Neural progenitor cell (in vitro differentiated cells): ENCODE data around the gene MAPK4. TPM values are rescaled to one million over a fixed set of nuclear protein-coding genes. Genes with fewer than 3 reads are reported as not detected.

ENCODE experiments used
- DNase-seq: peaks from one replicate; pipeline ENCODE4 v3.0.0-alpha.2; 2016; ENCODE audit warnings: low spot score
- H2AFZ ChIP-seq: fragments of 200-600 bp; sonication (generic); replicated peaks from 2 replicates; pipeline ENCODE4 v1.6.1; 2016; ENCODE audit warnings: antibody characterized with exemption
- H3F3A ChIP-seq: fragments of 200-600 bp; sonication (generic); 2 replicates; pipeline ENCODE4 v1.6.1; 2016; ENCODE audit warnings: antibody characterized with exemption, low read depth
- H3K27ac ChIP-seq: fragments of 200-600 bp; sonication (generic); 2 replicates; pipeline ENCODE4 v1.5.1; 2016; ENCODE audit warnings: mild to moderate bottlenecking
- H3K27me3 ChIP-seq: fragments of 200-600 bp; sonication (generic); 2 replicates; pipeline ENCODE4 v1.6.1; 2016; ENCODE audit warnings: mild to moderate bottlenecking, moderate library complexity
- H3K36me3 ChIP-seq: fragments of 200-600 bp; sonication (generic); 2 replicates; pipeline ENCODE4 v1.5.1; 2016
- H3K4me1 ChIP-seq: fragments of 200-600 bp; sonication (generic); 2 replicates; pipeline ENCODE4 v1.6.1; 2016; ENCODE audit warnings: mixed run types
- H3K4me2 ChIP-seq: fragments of 200-600 bp; sonication (generic); 2 replicates; pipeline ENCODE4 v1.6.1; 2016
- H3K4me3 ChIP-seq: fragments of 200-600 bp; sonication (generic); 2 replicates; pipeline ENCODE4 v1.5.1; 2016
- H3K79me2 ChIP-seq: fragments of 200-600 bp; sonication (generic); 2 replicates; pipeline ENCODE4 v1.6.1; 2016; ENCODE audit warnings: low read depth
- H3K9ac ChIP-seq: fragments of 200-600 bp; sonication (generic); 2 replicates; pipeline ENCODE4 v1.6.1; 2016
- H3K9me3 ChIP-seq: fragments of 200-600 bp; sonication (generic); 2 replicates; pipeline ENCODE4 v1.5.1; 2016; ENCODE audit warnings: low read depth
- H4K20me1 ChIP-seq: fragments of 200-600 bp; sonication (generic); 2 replicates; pipeline ENCODE4 v1.6.1; 2016; ENCODE audit warnings: low read depth
- H3K27ac Mint-ChIP-seq: 3 replicates; pipeline ENCODE4 v1.8.0; 2021; ENCODE audit warnings: mixed read lengths
- H3K27me3 Mint-ChIP-seq: 2 replicates; pipeline ENCODE4 v1.8.0; 2022; ENCODE audit warnings: low read depth, mild to moderate bottlenecking, inconsistent platforms, moderate library complexity, mixed read lengths; ENCODE audit not compliant: insufficient read depth
- H3K36me3 Mint-ChIP-seq: 3 replicates; pipeline ENCODE4 v1.8.0; 2021; ENCODE audit warnings: mixed read lengths
- H3K4me1 Mint-ChIP-seq: 3 replicates; pipeline ENCODE4 v1.8.0; 2021; ENCODE audit warnings: mixed read lengths
- H3K4me3 Mint-ChIP-seq: 3 replicates; pipeline ENCODE4 v1.8.0; 2021; ENCODE audit warnings: mild to moderate bottlenecking, moderate library complexity, mixed read lengths
- H3K9me3 Mint-ChIP-seq: 3 replicates; pipeline ENCODE4 v1.8.0; 2020; ENCODE audit warnings: mixed read lengths
- EZH2 ChIP-seq: fragments of 200-600 bp; sonication (generic); IDR thresholded peaks from 2 replicates; pipeline ENCODE4 v1.6.1; 2017; ENCODE audit warnings: antibody characterized with exemption, mild to moderate bottlenecking, moderate library complexity
- EZH2phosphoT487 ChIP-seq: fragments of 200-600 bp; sonication (generic); IDR thresholded peaks from 2 replicates; pipeline ENCODE4 v1.6.1; 2017; ENCODE audit warnings: antibody characterized with exemption
- total RNA-seq: library from RNA; depleted of rRNA; stranded (reverse); fragments of >200 nt; gene quantifications from 2 replicates; pipeline ENCODE4 v1.2.3, GENCODE V29; 2015; ENCODE audit warnings: low replicate concordance
- TF ChIP-seq, protein P1 (sequence below): fragments of 200-600 bp; sonication (generic); IDR thresholded peaks from 2 replicates; pipeline ENCODE4 v1.5.1; 2017; ENCODE audit warnings: antibody characterized with exemption, mild to moderate bottlenecking

The MAPK4 gene
- total RNA-seq, 1 donor from 2014 or later, result 7.0 TPM

DNA sequence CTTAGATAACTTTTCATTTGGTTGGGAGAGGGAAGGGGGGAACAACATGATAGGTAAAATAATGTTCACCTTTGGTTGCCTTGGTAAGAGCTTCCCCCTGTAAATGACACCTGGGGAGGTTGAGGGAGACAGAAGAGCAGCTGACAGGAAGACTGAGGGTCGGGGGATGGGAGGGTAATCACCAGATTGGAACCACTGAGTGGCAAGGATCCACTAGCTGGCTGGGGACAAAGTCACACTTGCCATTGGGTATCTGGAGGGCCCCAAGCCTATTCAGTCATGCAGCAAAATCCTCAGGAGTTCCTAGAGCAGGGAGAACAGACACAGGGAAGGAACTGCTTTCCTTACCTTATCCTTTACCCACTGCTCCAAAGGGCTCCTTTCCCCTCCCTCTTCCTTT lies 84.3 kb downstream of the MAPK4 start:
- H4K20me1 ChIP-seq, result peaks cover 5% of the 10 kb centered on the region
- H3K36me3 ChIP-seq, result no peaks in the 10 kb centered on the region
- Mint-ChIP-seq H3K27ac (no peak overlapping the region), H3K27me3 (peaks cover 3% of the 10 kb centered on the region), H3K9me3 (no peaks in the 10 kb centered on the region), H3K36me3 (no peaks in the 10 kb centered on the region), H3K4me3 (no peak overlapping the region), H3K4me1 (peaks cover 39% of the 10 kb centered on the region)
- H2AFZ ChIP-seq, result peak overlapping the region; percentile 42
- H3K79me2 ChIP-seq, result no peaks in the 10 kb centered on the region
- DNase-seq, result no peak
- H3K4me2 ChIP-seq, result no peak overlapping the region
- H3K9me3 ChIP-seq, result no peaks in the 10 kb centered on the region
- H3K27ac ChIP-seq, result no peak overlapping the region
- no peaks in the 10 kb centered on the region for H3K27me3 ChIP-seq
- no peak overlapping the region for H3K4me3 ChIP-seq
- peaks cover 15% of the 10 kb centered on the region for H3F3A ChIP-seq
- H3K9ac ChIP-seq, result no peak overlapping the region
- H3K4me1 ChIP-seq, result peaks cover 27% of the 10 kb centered on the region
- TF ChIP-seq, protein P1, sequence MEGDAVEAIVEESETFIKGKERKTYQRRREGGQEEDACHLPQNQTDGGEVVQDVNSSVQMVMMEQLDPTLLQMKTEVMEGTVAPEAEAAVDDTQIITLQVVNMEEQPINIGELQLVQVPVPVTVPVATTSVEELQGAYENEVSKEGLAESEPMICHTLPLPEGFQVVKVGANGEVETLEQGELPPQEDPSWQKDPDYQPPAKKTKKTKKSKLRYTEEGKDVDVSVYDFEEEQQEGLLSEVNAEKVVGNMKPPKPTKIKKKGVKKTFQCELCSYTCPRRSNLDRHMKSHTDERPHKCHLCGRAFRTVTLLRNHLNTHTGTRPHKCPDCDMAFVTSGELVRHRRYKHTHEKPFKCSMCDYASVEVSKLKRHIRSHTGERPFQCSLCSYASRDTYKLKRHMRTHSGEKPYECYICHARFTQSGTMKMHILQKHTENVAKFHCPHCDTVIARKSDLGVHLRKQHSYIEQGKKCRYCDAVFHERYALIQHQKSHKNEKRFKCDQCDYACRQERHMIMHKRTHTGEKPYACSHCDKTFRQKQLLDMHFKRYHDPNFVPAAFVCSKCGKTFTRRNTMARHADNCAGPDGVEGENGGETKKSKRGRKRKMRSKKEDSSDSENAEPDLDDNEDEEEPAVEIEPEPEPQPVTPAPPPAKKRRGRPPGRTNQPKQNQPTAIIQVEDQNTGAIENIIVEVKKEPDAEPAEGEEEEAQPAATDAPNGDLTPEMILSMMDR, result no peak
- TF ChIP-seq EZH2phosphoT487, result no peak
- TF ChIP-seq EZH2, result no peak

DNA sequence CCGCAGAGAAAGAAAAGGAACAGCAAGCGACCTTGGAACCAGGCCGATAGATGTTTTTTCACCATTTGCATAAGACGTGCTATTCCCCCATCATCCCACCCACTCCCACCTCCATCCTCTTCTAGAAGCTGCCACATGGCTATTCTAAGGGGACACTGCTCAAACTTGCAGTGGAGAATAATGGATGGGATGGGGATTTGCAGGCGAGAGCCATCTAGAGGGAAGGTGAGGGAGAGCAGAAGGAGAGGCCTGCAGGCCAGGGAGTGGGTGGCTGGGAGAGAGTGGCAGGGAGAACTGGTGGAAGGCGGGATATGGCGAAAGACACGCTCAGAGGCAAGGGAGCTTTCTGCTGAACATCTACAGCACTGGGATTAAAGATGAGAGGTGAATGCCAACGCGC lies 84.9 kb downstream of the MAPK4 start:
- peak; percentile 54 for DNase-seq
- H3K36me3 ChIP-seq, result no peaks in the 10 kb centered on the region
- no peaks in the 10 kb centered on the region for H3K79me2 ChIP-seq
- Mint-ChIP-seq H3K4me3 (no peak overlapping the region), H3K36me3 (no peaks in the 10 kb centered on the region), H3K27me3 (peaks cover 3% of the 10 kb centered on the region), H3K27ac (no peak overlapping the region), H3K9me3 (no peaks in the 10 kb centered on the region), H3K4me1 (peaks cover 34% of the 10 kb centered on the region)
- H3K27me3 ChIP-seq, result no peaks in the 10 kb centered on the region
- peaks cover 27% of the 10 kb centered on the region for H3K4me1 ChIP-seq
- no peak overlapping the region for H3K4me3 ChIP-seq
- no peaks in the 10 kb centered on the region for H3K9me3 ChIP-seq
- TF ChIP-seq, protein P1, result peak; percentile 62
- TF ChIP-seq EZH2 (no peak), EZH2phosphoT487 (no peak)
- H3F3A ChIP-seq, result peaks cover 15% of the 10 kb centered on the region
- H4K20me1 ChIP-seq, result peaks cover 3% of the 10 kb centered on the region
- no peak overlapping the region for H3K4me2 ChIP-seq
- H3K27ac ChIP-seq, result no peak overlapping the region
- H3K9ac ChIP-seq, result no peak overlapping the region
- H2AFZ ChIP-seq, result peak overlapping the region; percentile 42

DNA sequence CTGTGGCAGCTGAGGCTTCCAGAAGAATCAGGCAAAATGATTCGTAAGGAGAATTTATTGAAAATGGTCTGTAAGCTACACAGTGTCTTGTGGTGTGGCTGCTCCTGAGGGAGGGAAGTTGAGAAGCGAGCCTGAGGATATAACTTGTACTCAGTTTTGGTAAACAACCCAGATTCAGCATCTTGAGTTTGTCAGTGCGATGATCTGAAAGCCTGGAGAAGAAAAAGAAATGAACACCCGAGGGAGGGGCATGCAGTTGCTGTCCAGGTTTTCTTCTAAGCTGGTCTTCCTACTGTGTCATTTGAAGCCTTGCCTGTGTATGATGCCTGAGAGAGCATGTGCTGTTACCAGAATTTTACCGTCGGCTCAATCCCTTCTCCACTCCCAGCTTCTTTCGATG lies 87.3 kb downstream of the MAPK4 start:
- Histone ChIP-seq H3K36me3 (no peaks in the 10 kb centered on the region), H3F3A (peaks cover 15% of the 10 kb centered on the region), H3K9me3 (no peaks in the 10 kb centered on the region), H3K27me3 (no peaks in the 10 kb centered on the region), H3K27ac (no peak overlapping the region), H3K4me2 (peak overlapping the region; percentile 17), H3K4me3 (no peak overlapping the region), H3K9ac (no peak overlapping the region), H2AFZ (no peak overlapping the region), H3K79me2 (no peaks in the 10 kb centered on the region), H3K4me1 (peaks cover 27% of the 10 kb centered on the region), H4K20me1 (no peaks in the 10 kb centered on the region)
- H3K36me3 Mint-ChIP-seq, result no peaks in the 10 kb centered on the region
- TF ChIP-seq, protein P1, result no peak
- TF ChIP-seq EZH2 (no peak), EZH2phosphoT487 (no peak)
- H3K27me3 Mint-ChIP-seq, result peaks cover 5% of the 10 kb centered on the region
- H3K4me1 Mint-ChIP-seq, result peaks cover 27% of the 10 kb centered on the region
- H3K27ac Mint-ChIP-seq, result no peak overlapping the region
- H3K9me3 Mint-ChIP-seq, result no peaks in the 10 kb centered on the region
- H3K4me3 Mint-ChIP-seq, result no peak overlapping the region
- no peak for DNase-seq
